SU-DHL-6 (cell line): ENCODE measurements around the gene DMD.

Experiments
- H2AFZ ChIP-seq: fragments of 200-600 bp; sonication (generic); 2 replicates; pipeline ENCODE4 v1.6.1; 2014; ENCODE audit warnings: low read depth, mild to moderate bottlenecking, moderate library complexity, mixed read lengths, antibody characterized with exemption, low read length; ENCODE audit not compliant: severe bottlenecking
- H3F3A ChIP-seq: fragments of 200-600 bp; shearing (Covaris generic); 2 replicates; pipeline ENCODE4 v1.6.0; 2016; ENCODE audit warnings: antibody characterized with exemption, mild to moderate bottlenecking; ENCODE audit not compliant: insufficient read depth
- H3K27ac ChIP-seq: fragments of 200-600 bp; sonication (generic); 2 replicates; pipeline ENCODE4 v1.5.1; 2016; ENCODE audit warnings: low read depth, mild to moderate bottlenecking, low read length, moderate library complexity, mixed read lengths
- H3K27me3 ChIP-seq: fragments of 200-600 bp; sonication (generic), shearing (Covaris generic); 2 replicates; pipeline ENCODE4 v1.6.0; 2014; ENCODE audit warnings: mild to moderate bottlenecking, low read length
- H3K36me3 ChIP-seq: fragments of 200-600 bp; sonication (generic); 2 replicates; pipeline ENCODE4 v1.6.1; 2014; ENCODE audit warnings: mild to moderate bottlenecking, low read length, mixed read lengths
- H3K4me2 ChIP-seq: fragments of 300-600, 200-600 bp; shearing (Covaris generic), sonication (generic); 2 replicates; pipeline ENCODE4 v1.6.0; 2014; ENCODE audit warnings: low read length, low read depth, mild to moderate bottlenecking; ENCODE audit not compliant: poor library complexity, severe bottlenecking
- H3K4me3 ChIP-seq: fragments of 200-600 bp; sonication (generic); 2 replicates; pipeline ENCODE4 v1.5.1; 2014; ENCODE audit warnings: antibody characterized with exemption, low read length, mild to moderate bottlenecking, mixed read lengths; ENCODE audit not compliant: insufficient read depth, poor library complexity, severe bottlenecking
- H3K79me2 ChIP-seq: fragments of 200-600 bp; sonication (generic); 2 replicates; pipeline ENCODE4 v1.6.1; 2014; ENCODE audit warnings: mild to moderate bottlenecking, low read length, moderate library complexity; ENCODE audit not compliant: insufficient read depth
- H3K9ac ChIP-seq: fragments of 200-600 bp; sonication (generic); 2 replicates; pipeline ENCODE4 v1.7.0; 2014; ENCODE audit warnings: mild to moderate bottlenecking, low read length
- H3K9me2 ChIP-seq: fragments of 200-600 bp; sonication (generic); replicated peaks from 2 replicates; pipeline ENCODE4 v1.6.1; 2014; ENCODE audit warnings: low read length; ENCODE audit not compliant: insufficient read depth
- H3K9me3 ChIP-seq: fragments of 200-600 bp; sonication (generic); 2 replicates; pipeline ENCODE4 v1.6.1; 2014; ENCODE audit warnings: low read length, mixed read lengths; ENCODE audit not compliant: insufficient read depth
- H4K20me1 ChIP-seq: fragments of 200-600 bp; sonication (generic); 2 replicates; pipeline ENCODE4 v1.6.1; 2014; ENCODE audit warnings: low read depth, mild to moderate bottlenecking, antibody characterized with exemption, low read length, moderate library complexity, mixed read lengths
- EZH2phosphoT487 ChIP-seq: fragments of 200-600 bp; sonication (generic), shearing (Covaris generic); conservative IDR thresholded peaks from 2 replicates; pipeline ENCODE4 v1.6.1; 2018; ENCODE audit warnings: mild to moderate bottlenecking, antibody characterized with exemption, low read length, moderate library complexity, mixed read lengths
- TF ChIP-seq, protein P1 (sequence below): fragments of 200-600 bp; sonication (generic); IDR thresholded peaks from one replicate; pipeline ENCODE4 v1.5.1; 2017; ENCODE audit warnings: antibody characterized with exemption, mild to moderate bottlenecking, low read length, moderate library complexity; ENCODE audit not compliant: insufficient read depth, poor library complexity, severe bottlenecking

The DMD gene

GRCh38 chrX:32520789-32521188, 690.6 kb downstream of the DMD start:
- no peak overlapping the region for H3K9ac ChIP-seq
- no peaks in the 10 kb centered on the region for H3K9me2 ChIP-seq
- H3K27me3 ChIP-seq: no peaks in the 10 kb centered on the region
- H3F3A ChIP-seq: no peaks in the 10 kb centered on the region
- no peaks in the 10 kb centered on the region for H3K36me3 ChIP-seq
- H3K4me2 ChIP-seq: peak overlapping the region; percentile 17
- no peaks in the 10 kb centered on the region for H4K20me1 ChIP-seq
- H3K9me3 ChIP-seq: no peaks in the 10 kb centered on the region
- no peak overlapping the region for H2AFZ ChIP-seq
- H3K4me3 ChIP-seq: no peak overlapping the region
- H3K79me2 ChIP-seq: no peaks in the 10 kb centered on the region
- no peak overlapping the region for H3K27ac ChIP-seq
- TF ChIP-seq EZH2phosphoT487: no peak
- TF ChIP-seq, protein P1, sequence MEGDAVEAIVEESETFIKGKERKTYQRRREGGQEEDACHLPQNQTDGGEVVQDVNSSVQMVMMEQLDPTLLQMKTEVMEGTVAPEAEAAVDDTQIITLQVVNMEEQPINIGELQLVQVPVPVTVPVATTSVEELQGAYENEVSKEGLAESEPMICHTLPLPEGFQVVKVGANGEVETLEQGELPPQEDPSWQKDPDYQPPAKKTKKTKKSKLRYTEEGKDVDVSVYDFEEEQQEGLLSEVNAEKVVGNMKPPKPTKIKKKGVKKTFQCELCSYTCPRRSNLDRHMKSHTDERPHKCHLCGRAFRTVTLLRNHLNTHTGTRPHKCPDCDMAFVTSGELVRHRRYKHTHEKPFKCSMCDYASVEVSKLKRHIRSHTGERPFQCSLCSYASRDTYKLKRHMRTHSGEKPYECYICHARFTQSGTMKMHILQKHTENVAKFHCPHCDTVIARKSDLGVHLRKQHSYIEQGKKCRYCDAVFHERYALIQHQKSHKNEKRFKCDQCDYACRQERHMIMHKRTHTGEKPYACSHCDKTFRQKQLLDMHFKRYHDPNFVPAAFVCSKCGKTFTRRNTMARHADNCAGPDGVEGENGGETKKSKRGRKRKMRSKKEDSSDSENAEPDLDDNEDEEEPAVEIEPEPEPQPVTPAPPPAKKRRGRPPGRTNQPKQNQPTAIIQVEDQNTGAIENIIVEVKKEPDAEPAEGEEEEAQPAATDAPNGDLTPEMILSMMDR: no peak

- Histone ChIP-seq H3K9ac (no peak overlapping the region), H3K27ac (no peak overlapping the region), H3K79me2 (no peaks in the 10 kb centered on the region), H3F3A (no peaks in the 10 kb centered on the region), H4K20me1 (no peaks in the 10 kb centered on the region), H3K36me3 (no peaks in the 10 kb centered on the region), H3K9me3 (no peaks in the 10 kb centered on the region), H3K4me2 (no peak overlapping the region), H3K9me2 (no peaks in the 10 kb centered on the region), H3K27me3 (no peaks in the 10 kb centered on the region), H3K4me3 (no peak overlapping the region), H2AFZ (no peak overlapping the region)
- TF ChIP-seq EZH2phosphoT487: no peak
- TF ChIP-seq, protein P1: no peak
These were observed 696.4 kb downstream of the DMD start for GRCh38 chrX:32514986-32515385.

- Histone ChIP-seq H2AFZ (no peak overlapping the region), H3K36me3 (no peaks in the 10 kb centered on the region), H3K79me2 (no peaks in the 10 kb centered on the region), H3K9me2 (no peaks in the 10 kb centered on the region), H3K4me3 (no peak overlapping the region), H3F3A (no peaks in the 10 kb centered on the region), H3K27me3 (no peaks in the 10 kb centered on the region), H4K20me1 (no peaks in the 10 kb centered on the region), H3K4me2 (no peak overlapping the region), H3K9me3 (no peaks in the 10 kb centered on the region), H3K9ac (no peak overlapping the region), H3K27ac (no peak overlapping the region)
- TF ChIP-seq, protein P1: no peak
- TF ChIP-seq EZH2phosphoT487: no peak
These were observed 709.7 kb downstream of the DMD start for GRCh38 chrX:32501606-32502005.

DNA sequence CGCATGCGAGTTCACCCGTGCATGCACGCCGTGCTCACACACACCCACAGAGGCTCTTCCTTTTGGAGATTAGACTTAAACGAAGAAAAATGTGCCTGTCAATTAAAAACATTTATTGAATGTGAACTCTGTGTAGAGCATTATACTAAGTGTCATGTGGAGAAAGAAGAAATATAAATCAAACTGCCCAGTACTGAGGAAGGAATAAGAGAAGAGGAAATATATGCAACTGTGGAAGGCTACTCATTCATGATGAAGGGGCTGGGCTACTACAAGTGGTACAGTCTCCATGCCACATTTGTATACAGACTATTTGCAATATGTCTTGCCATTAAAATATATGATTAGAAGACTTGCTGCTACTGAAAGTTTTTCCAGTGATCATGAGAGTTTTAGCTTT, 714.7 kb downstream of the DMD start:
- Histone ChIP-seq H3K27ac (no peak overlapping the region), H3K4me2 (no peak overlapping the region), H4K20me1 (no peaks in the 10 kb centered on the region), H2AFZ (no peak overlapping the region), H3K9me3 (no peaks in the 10 kb centered on the region), H3K79me2 (no peaks in the 10 kb centered on the region), H3K36me3 (no peaks in the 10 kb centered on the region), H3K27me3 (no peaks in the 10 kb centered on the region), H3K9me2 (no peaks in the 10 kb centered on the region), H3K9ac (no peak overlapping the region), H3F3A (no peaks in the 10 kb centered on the region), H3K4me3 (no peak overlapping the region)
- TF ChIP-seq, protein P1: no peak
- TF ChIP-seq EZH2phosphoT487: no peak
